HepG2 (cell line): Measurements from ENCODE around the gene PLK2. TPM values are rescaled to one million over a fixed set of nuclear protein-coding genes. Genes with fewer than 3 reads are reported as not detected.

Experiments used
- CBX1 ChIP-seq: IDR thresholded peaks from one replicate; pipeline ENCODE4 v1.6.1; 2016; ENCODE audit warnings: antibody characterized with exemption, low read depth
- CENPT ChIP-seq: sonication (generic); formaldehyde crosslinking; IDR thresholded peaks from 2 replicates; pipeline ENCODE4 v1.8.0; 2022; ENCODE audit warnings: low read depth, mild to moderate bottlenecking, moderate library complexity, missing genetic modification reagents
- ESRRA ChIP-seq: sonication (generic); formaldehyde crosslinking; IDR thresholded peaks from 2 replicates; pipeline ENCODE4 v1.5.1; 2020; ENCODE audit warnings: mild to moderate bottlenecking, low read depth, missing genetic modification reagents
- HOXA9 ChIP-seq: sonication (generic); formaldehyde crosslinking; IDR thresholded peaks from 2 replicates; pipeline ENCODE4 v1.8.1; 2022; ENCODE audit warnings: missing genetic modification reagents, mild to moderate bottlenecking, moderate library complexity, borderline replicate concordance
- KDM3A ChIP-seq: IDR thresholded peaks from 2 replicates; pipeline ENCODE4 v1.6.1; 2018; ENCODE audit warnings: low read depth, missing compliant biosample characterization
- KLF6 ChIP-seq: IDR thresholded peaks from 2 replicates; pipeline ENCODE4 v1.8.0; 2016; ENCODE audit warnings: missing biosample characterization, missing genetic modification reagents
- NCOA2 ChIP-seq: sonication (generic); formaldehyde crosslinking; IDR thresholded peaks from 2 replicates; pipeline ENCODE4 v1.8.0; 2022; ENCODE audit warnings: inconsistent platforms
- PAWR ChIP-seq: sonication (generic); formaldehyde crosslinking; IDR thresholded peaks from 2 replicates; pipeline ENCODE4 v1.4.0; 2020; ENCODE audit warnings: missing genetic modification reagents, mild to moderate bottlenecking, borderline replicate concordance
- PCBP1 ChIP-seq: fragments of 200-400 bp; formaldehyde crosslinking; IDR thresholded peaks from 2 replicates; pipeline ENCODE4 v1.6.1; 2017; ENCODE audit warnings: mild to moderate bottlenecking, low read depth, low read length, borderline replicate concordance
- PCBP2 ChIP-seq: fragments of 200-400 bp; formaldehyde crosslinking; optimal IDR thresholded peaks from 2 replicates; pipeline ENCODE3; 2018; ENCODE audit warnings: low read length, low read depth; ENCODE audit not compliant: poor library complexity, severe bottlenecking
- POLR2G ChIP-seq: fragments of 200-400 bp; formaldehyde crosslinking; IDR thresholded peaks from 2 replicates; pipeline ENCODE4 v1.6.1; 2018; ENCODE audit warnings: mild to moderate bottlenecking, low read depth, low read length, moderate library complexity
- RBM39 ChIP-seq: fragments of 200-400 bp; formaldehyde crosslinking; IDR thresholded peaks from one replicate; pipeline ENCODE4 v1.6.1; 2018; ENCODE audit warnings: antibody characterized with exemption, mild to moderate bottlenecking, low read depth, low read length; ENCODE audit not compliant: poor library complexity, severe bottlenecking
- XRCC5 ChIP-seq: fragments of 200-400 bp; formaldehyde crosslinking; optimal IDR thresholded peaks from 2 replicates; pipeline ENCODE3; 2017; ENCODE audit warnings: mild to moderate bottlenecking, low read length
- ZBED4 ChIP-seq: sonication (generic); formaldehyde crosslinking; IDR thresholded peaks from 2 replicates; pipeline ENCODE4 v1.4.0; 2020; ENCODE audit warnings: missing genetic modification reagents, borderline replicate concordance
- ZBTB20 ChIP-seq: sonication (generic); formaldehyde crosslinking; IDR thresholded peaks from 2 replicates; pipeline ENCODE4 v1.8.1; 2023; ENCODE audit warnings: missing genetic modification reagents, low read depth, mild to moderate bottlenecking, borderline replicate concordance
- ZNF337 ChIP-seq: sonication (generic); formaldehyde crosslinking; IDR thresholded peaks from 2 replicates; pipeline ENCODE4 v1.5.1; 2020; ENCODE audit warnings: missing genetic modification reagents, low read depth, mild to moderate bottlenecking, borderline replicate concordance
- ZNF33A ChIP-seq: sonication (generic); formaldehyde crosslinking; IDR thresholded peaks from 2 replicates; pipeline ENCODE4 v1.5.1; 2020; ENCODE audit warnings: missing genetic modification reagents, mild to moderate bottlenecking, moderate library complexity, borderline replicate concordance
- polyA plus RNA-seq, 8 experiments: library from polyadenylated mRNA; depleted of rRNA in 3 of 8; stranded (reverse) in 7 of 8; unstranded in 1 of 8; fragments of >200 nt; fragmentation: Illumina TruSeq in 4 of 8; extraction: Trizol in 4 of 8; gene quantifications; 2 replicates each; pipeline versions ENCODE4 v1.2.1 to v1.2.3, GENCODE V29; 2011 to 2016; ENCODE audit warnings: low read depth in 4 of 8, missing spikeins in 1 of 8, mixed read lengths in 1 of 8; ENCODE audit not compliant: insufficient read depth in 1 of 8
- total RNA-seq, 5 experiments: library from RNA; depleted of rRNA; stranded (reverse); fragments of >200 nt; fragmentation: Illumina TruSeq; extraction: Trizol; gene quantifications; 2 replicates each; pipeline ENCODE4 v1.2.3, GENCODE V29; 2016; ENCODE audit warnings: low read depth in 1 of 5
- TF ChIP-seq, protein P1 (sequence below): sonication (generic); formaldehyde crosslinking; IDR thresholded peaks from 2 replicates; pipeline ENCODE4 v1.9.0; 2022; ENCODE audit warnings: low read depth, missing genetic modification reagents
- TF ChIP-seq, protein P2 (sequence below): IDR thresholded peaks from 2 replicates; pipeline ENCODE4 v1.6.1; 2016; ENCODE audit warnings: mild to moderate bottlenecking
- TF ChIP-seq, protein P3 (sequence below): sonication (generic); formaldehyde crosslinking; IDR thresholded peaks from 2 replicates; pipeline ENCODE4 v1.5.0; 2020; ENCODE audit warnings: mild to moderate bottlenecking, missing genetic modification reagents

PLK2 gene
- total and polyA plus RNA-seq, 2 of the 13 experiments (the other 11 are each of a cell fraction or from before 2014, with no cell fraction given): 9.6 to 29.6 TPM

GRCh38 chr5:58460002-58460731, at the start of gene PLK2 (continued):
- TF ChIP-seq KLF6 (CRISPR knock-in tag) (no peak), CENPT (CRISPR knock-in tag) (no peak), ZBTB20 (CRISPR knock-in tag) (peak; percentile 40; the same call in 1 of the 2 replicates), ZNF33A (CRISPR knock-in tag) (no peak), ESRRA (CRISPR knock-in tag) (no peak), NCOA2 (CRISPR knock-in tag) (peak; percentile 30; the same call in 1 of the 2 replicates), KDM3A (0 out of 2 replicates have a peak, but pooled peaks have one; percentile 29), PAWR (CRISPR knock-in tag) (no peak; the same call in 1 of the 2 replicates), POLR2G (peak; percentile 96), ZBED4 (CRISPR knock-in tag) (peak; percentile 45; the same call in 1 of the 2 replicates), RBM39 (peak; percentile 38), PCBP2 (no peak), CBX1 (no peak), HOXA9 (no peak), XRCC5 (no peak), PCBP1 (0 out of 2 replicates have a peak, but pooled peaks have one; percentile 20), ZNF337 (no peak)
- TF ChIP-seq, protein P1, sequence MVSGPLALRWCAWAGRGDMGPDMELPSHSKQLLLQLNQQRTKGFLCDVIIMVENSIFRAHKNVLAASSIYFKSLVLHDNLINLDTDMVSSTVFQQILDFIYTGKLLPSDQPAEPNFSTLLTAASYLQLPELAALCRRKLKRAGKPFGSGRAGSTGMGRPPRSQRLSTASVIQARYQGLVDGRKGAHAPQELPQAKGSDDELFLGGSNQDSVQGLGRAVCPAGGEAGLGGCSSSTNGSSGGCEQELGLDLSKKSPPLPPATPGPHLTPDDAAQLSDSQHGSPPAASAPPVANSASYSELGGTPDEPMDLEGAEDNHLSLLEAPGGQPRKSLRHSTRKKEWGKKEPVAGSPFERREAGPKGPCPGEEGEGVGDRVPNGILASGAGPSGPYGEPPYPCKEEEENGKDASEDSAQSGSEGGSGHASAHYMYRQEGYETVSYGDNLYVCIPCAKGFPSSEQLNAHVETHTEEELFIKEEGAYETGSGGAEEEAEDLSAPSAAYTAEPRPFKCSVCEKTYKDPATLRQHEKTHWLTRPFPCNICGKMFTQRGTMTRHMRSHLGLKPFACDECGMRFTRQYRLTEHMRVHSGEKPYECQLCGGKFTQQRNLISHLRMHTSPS (CRISPR knock-in tag): peak; percentile 14; the same call in 1 of the 2 replicates
- TF ChIP-seq, protein P2, sequence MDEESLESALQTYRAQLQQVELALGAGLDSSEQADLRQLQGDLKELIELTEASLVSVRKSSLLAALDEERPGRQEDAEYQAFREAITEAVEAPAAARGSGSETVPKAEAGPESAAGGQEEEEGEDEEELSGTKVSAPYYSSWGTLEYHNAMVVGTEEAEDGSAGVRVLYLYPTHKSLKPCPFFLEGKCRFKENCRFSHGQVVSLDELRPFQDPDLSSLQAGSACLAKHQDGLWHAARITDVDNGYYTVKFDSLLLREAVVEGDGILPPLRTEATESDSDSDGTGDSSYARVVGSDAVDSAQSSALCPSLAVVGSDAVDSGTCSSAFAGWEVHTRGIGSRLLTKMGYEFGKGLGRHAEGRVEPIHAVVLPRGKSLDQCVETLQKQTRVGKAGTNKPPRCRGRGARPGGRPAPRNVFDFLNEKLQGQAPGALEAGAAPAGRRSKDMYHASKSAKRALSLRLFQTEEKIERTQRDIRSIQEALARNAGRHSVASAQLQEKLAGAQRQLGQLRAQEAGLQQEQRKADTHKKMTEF (CRISPR knock-in tag): no peak; the same call in 1 of the 2 replicates
- TF ChIP-seq, protein P3, sequence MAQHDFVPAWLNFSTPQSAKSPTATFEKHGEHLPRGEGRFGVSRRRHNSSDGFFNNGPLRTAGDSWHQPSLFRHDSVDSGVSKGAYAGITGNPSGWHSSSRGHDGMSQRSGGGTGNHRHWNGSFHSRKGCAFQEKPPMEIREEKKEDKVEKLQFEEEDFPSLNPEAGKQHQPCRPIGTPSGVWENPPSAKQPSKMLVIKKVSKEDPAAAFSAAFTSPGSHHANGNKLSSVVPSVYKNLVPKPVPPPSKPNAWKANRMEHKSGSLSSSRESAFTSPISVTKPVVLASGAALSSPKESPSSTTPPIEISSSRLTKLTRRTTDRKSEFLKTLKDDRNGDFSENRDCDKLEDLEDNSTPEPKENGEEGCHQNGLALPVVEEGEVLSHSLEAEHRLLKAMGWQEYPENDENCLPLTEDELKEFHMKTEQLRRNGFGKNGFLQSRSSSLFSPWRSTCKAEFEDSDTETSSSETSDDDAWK: no peak
